ENCODE data around the gene FADS6. TPM values are rescaled to one million over a fixed set of nuclear protein-coding genes. Genes with fewer than 3 reads are reported as not detected.

Gene FADS6
- total and polyA plus RNA-seq, 2 of the 13 experiments (the other 11 are each of a cell fraction or from before 2014, with no cell fraction given), result 0.11 TPM

DNA sequence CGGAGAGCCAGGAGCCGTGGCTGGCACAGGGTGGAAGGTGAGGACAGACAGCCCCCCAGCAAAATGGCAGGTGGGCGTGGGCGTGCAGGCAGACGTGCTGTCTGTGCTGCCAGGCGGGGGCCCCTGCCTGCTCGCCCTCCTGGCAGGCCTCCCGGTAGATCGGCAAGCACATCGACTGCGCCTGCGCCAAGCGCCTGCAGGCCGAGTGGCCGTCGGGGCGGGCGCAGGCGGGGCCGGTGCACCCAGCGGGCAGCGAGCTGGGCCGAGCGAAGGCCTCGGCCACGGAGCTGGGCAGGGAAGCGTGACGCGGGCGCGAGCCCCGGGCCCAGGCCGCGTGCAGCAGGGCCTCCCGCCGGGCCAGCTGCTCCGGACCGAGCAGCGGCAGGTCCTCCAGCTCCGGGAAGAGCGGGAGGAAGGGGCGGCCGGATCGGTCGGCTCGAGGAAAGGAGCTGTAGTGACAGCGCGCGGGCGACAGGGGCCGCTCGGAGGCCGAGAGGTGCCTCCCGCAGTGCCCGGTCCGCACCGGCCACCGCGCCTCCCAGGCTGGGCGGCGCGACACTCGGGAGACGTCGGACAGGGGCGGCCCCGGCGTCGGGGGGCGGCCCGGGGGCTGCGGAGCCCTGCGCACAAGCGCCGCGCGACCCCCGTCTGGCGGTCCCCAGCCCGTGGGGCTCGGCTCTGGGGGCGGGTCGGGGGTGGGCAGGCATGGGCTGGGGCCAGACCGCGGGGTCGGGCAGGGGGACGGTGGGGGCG, 50.7 kb downstream of the FADS6 start (continued):
- TF ChIP-seq ZNF276 (CRISPR knock-in tag; IDR thresholded peaks at IDR 0.05; ENCODE audit: low read depth), result peak; percentile 57; the same call in 1 of the 2 replicates
- TF ChIP-seq ZNF781 (CRISPR knock-in tag; IDR thresholded peaks at IDR 0.05; ENCODE audit: borderline replicate concordance, not compliant biosample characterization), result no peak
- no peak for TF ChIP-seq ARNT (IDR thresholded peaks at IDR 0.05)
- no peak for TF ChIP-seq ZNF235 (CRISPR knock-in tag; IDR thresholded peaks at IDR 0.05; ENCODE audit: borderline replicate concordance)
- 0 out of 3 replicates have a peak, but pooled peaks have one; percentile 31 for TF ChIP-seq MXI1 (IDR thresholded peaks at IDR 0.05; ENCODE audit: borderline replicate concordance, low read depth, low read length)
- TF ChIP-seq TOPORS (CRISPR knock-in tag; IDR thresholded peaks at IDR 0.05), result peak; percentile 75; the same call in 1 of the 2 replicates
- TF ChIP-seq ZNF678 (CRISPR knock-in tag; IDR thresholded peaks at IDR 0.05), result no peak
- TF ChIP-seq ZFP82 (CRISPR knock-in tag; IDR thresholded peaks at IDR 0.05; ENCODE audit: borderline replicate concordance), result no peak
- no peak for TF ChIP-seq ZKSCAN5 (CRISPR knock-in tag; IDR thresholded peaks at IDR 0.05)
- TF ChIP-seq ZNF703 (CRISPR knock-in tag; IDR thresholded peaks at IDR 0.05; ENCODE audit: borderline replicate concordance), result no peak
- no peak for TF ChIP-seq ZNF605 (CRISPR knock-in tag; IDR thresholded peaks at IDR 0.05)
- TF ChIP-seq RARA (CRISPR knock-in tag; IDR thresholded peaks at IDR 0.05), result no peak
- peak; percentile 88 for TF ChIP-seq ZFY (CRISPR knock-in tag; IDR thresholded peaks at IDR 0.05)
- TF ChIP-seq ZNF788 (CRISPR knock-in tag; IDR thresholded peaks at IDR 0.05; ENCODE audit: borderline replicate concordance), result peak; percentile 38; the same call in 1 of the 2 replicates
- TF ChIP-seq KDM2A (CRISPR knock-in tag; IDR thresholded peaks at IDR 0.05; ENCODE audit: borderline replicate concordance, low read depth), result peak; percentile 45; the same call in 1 of the 2 replicates
- TF ChIP-seq CTCF (CRISPR knock-in tag; IDR thresholded peaks at IDR 0.05), result peak; percentile 78
- TF ChIP-seq YY1 (IDR thresholded peaks at IDR 0.05; ENCODE audit: insufficient read depth, insufficient replicate concordance, low read depth, low read length), result peak; percentile 40
- TF ChIP-seq DR1 (CRISPR knock-in tag; IDR thresholded peaks at IDR 0.05), result no peak
- TF ChIP-seq ZNF747 (CRISPR knock-in tag; IDR thresholded peaks at IDR 0.05; ENCODE audit: borderline replicate concordance), result no peak; the same call in 1 of the 2 replicates
- TF ChIP-seq, protein P1, sequence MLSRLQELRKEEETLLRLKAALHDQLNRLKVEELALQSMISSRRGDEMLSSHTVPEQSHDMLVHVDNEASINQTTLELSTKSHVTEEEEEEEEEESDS (CRISPR knock-in tag; IDR thresholded peaks at IDR 0.05; ENCODE audit: borderline replicate concordance), result no peak
- no peak for TF ChIP-seq NR1H2 (CRISPR knock-in tag; IDR thresholded peaks at IDR 0.05; ENCODE audit: borderline replicate concordance, low read depth)
- no peak for TF ChIP-seq NFKB2 (CRISPR knock-in tag; IDR thresholded peaks at IDR 0.05; ENCODE audit: borderline replicate concordance)
- TF ChIP-seq, protein P2, sequence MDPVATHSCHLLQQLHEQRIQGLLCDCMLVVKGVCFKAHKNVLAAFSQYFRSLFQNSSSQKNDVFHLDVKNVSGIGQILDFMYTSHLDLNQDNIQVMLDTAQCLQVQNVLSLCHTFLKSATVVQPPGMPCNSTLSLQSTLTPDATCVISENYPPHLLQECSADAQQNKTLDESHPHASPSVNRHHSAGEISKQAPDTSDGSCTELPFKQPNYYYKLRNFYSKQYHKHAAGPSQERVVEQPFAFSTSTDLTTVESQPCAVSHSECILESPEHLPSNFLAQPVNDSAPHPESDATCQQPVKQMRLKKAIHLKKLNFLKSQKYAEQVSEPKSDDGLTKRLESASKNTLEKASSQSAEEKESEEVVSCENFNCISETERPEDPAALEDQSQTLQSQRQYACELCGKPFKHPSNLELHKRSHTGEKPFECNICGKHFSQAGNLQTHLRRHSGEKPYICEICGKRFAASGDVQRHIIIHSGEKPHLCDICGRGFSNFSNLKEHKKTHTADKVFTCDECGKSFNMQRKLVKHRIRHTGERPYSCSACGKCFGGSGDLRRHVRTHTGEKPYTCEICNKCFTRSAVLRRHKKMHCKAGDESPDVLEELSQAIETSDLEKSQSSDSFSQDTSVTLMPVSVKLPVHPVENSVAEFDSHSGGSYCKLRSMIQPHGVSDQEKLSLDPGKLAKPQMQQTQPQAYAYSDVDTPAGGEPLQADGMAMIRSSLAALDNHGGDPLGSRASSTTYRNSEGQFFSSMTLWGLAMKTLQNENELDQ (CRISPR knock-in tag; IDR thresholded peaks at IDR 0.05; ENCODE audit: borderline replicate concordance), result no peak
- TF ChIP-seq JUND (CRISPR knock-in tag; IDR thresholded peaks at IDR 0.05), result no peak
